K562 (cell line): ENCODE results near the gene OSBPL1A. TPM values are rescaled to one million over a fixed set of nuclear protein-coding genes. Genes with fewer than 3 reads are reported as not detected.
A peak's percentile ranks its signal among the peaks of the same experiment; 100 is the strongest.

ENCODE experiments used
- BMI1 ChIP-seq: fragments of 150-350 bp; IDR thresholded peaks from 2 replicates; pipeline ENCODE4 v1.6.1; 2014; ENCODE audit warnings: low read length
- CBFA2T2 ChIP-seq: fragments of 450-650 bp; conservative IDR thresholded peaks from 2 replicates; pipeline ENCODE4 v1.6.1; 2017; ENCODE audit warnings: mild to moderate bottlenecking
- CBX8 ChIP-seq: fragments of 200-600 bp; sonication (generic); IDR thresholded peaks from 2 replicates; pipeline ENCODE4 v1.6.1; 2012; ENCODE audit warnings: borderline replicate concordance, mixed run types, low read depth, mild to moderate bottlenecking, moderate library complexity, mixed read lengths, low read length, control low read depth, inconsistent platforms; ENCODE audit not compliant: poor library complexity, severe bottlenecking; ENCODE audit errors: extremely low read depth
- DPF2 ChIP-seq: fragments of 450-650 bp; IDR thresholded peaks from 2 replicates; pipeline ENCODE4 v1.6.1; 2016
- EP300 ChIP-seq: IDR thresholded peaks from 2 replicates; pipeline ENCODE4 v1.6.1; 2012; ENCODE audit warnings: low read length, improper control_type of control experiment
- GATAD2A ChIP-seq: fragments of 450-650 bp; IDR thresholded peaks from 2 replicates; pipeline ENCODE4 v1.6.1; 2017
- HNRNPL ChIP-seq: fragments of 200-400 bp; formaldehyde crosslinking; IDR thresholded peaks from 2 replicates; pipeline ENCODE4 v1.6.1; 2017; ENCODE audit warnings: low read depth, mild to moderate bottlenecking, low read length
- NEUROD1 ChIP-seq: fragments of 150-350 bp; IDR thresholded peaks from 2 replicates; pipeline ENCODE4 v1.6.1; 2014; ENCODE audit warnings: borderline replicate concordance, low read length, low read depth; ENCODE audit not compliant: partially characterized antibody
- NFYB ChIP-seq: IDR thresholded peaks from 2 replicates; pipeline ENCODE4 v1.6.1; 2011; ENCODE audit warnings: mild to moderate bottlenecking, moderate library complexity; ENCODE audit not compliant: insufficient read length; ENCODE audit errors: extremely low read depth
- NRF1 ChIP-seq, 2 experiments: fragments of 450-650 bp; IDR thresholded peaks in 1 of 2; conservative IDR thresholded peaks in 1 of 2; 2 replicates each; pipeline ENCODE4 v1.6.1; 2014; ENCODE audit warnings: mild to moderate bottlenecking in 2 of 2
- POLR2H ChIP-seq: IDR thresholded peaks from 2 replicates; pipeline ENCODE4 v1.6.1; 2016; ENCODE audit warnings: missing genetic modification characterization, low read depth, mild to moderate bottlenecking, control low read depth, missing compliant biosample characterization, moderate library complexity
- SMARCB1 ChIP-seq: IDR thresholded peaks from 2 replicates; pipeline ENCODE4 v1.6.1; 2011; ENCODE audit warnings: improper control_type of control experiment, low read depth; ENCODE audit not compliant: insufficient read length
- ZBTB1 ChIP-seq: sonication (generic); formaldehyde crosslinking; IDR thresholded peaks from 2 replicates; pipeline ENCODE4 v1.8.1; 2023; ENCODE audit warnings: missing genetic modification reagents, low read depth, mild to moderate bottlenecking, borderline replicate concordance
- ZNF785 ChIP-seq: fragments of 250-450 bp; sonication (Bioruptor Pico); IDR thresholded peaks from 2 replicates; pipeline ENCODE4 v1.4.0; 2020; ENCODE audit warnings: mild to moderate bottlenecking
- polyA plus RNA-seq, 8 experiments: library from polyadenylated mRNA; depleted of rRNA in 4 of 8; stranded (reverse) in 5 of 8; unstranded in 3 of 8; fragments of >200 nt; fragmentation: Nextera tagmentation in 2 of 8; fragmentation: Illumina TruSeq in 1 of 8; extraction: Ambion mirVana in 2 of 8; extraction: Trizol in 1 of 8; gene quantifications; 2 replicates each; pipeline versions ENCODE4 v1.2.1 to v1.2.3, GENCODE V29; 2011 to 2014; ENCODE audit warnings: inconsistent platforms in 1 of 8, missing spikeins in 1 of 8
- total RNA-seq, 7 experiments: library from RNA; depleted of rRNA in 6 of 7; stranded (reverse); fragments of >200 nt in 6 of 7; fragmentation: Illumina TruSeq in 2 of 7; extraction: Trizol in 2 of 7; gene quantifications; 2 replicates each; pipeline versions ENCODE4 v1.2.1 to v1.2.3, GENCODE V29; 2011 to 2021; ENCODE audit warnings: low replicate concordance in 1 of 7
- TF ChIP-seq, protein P1 (sequence below), 2 experiments: fragments of 450-650 bp; formaldehyde crosslinking in 1 of 2; IDR thresholded peaks; 2 replicates each; pipeline versions ENCODE4 v1.4.0 to v1.6.1; 2014 to 2020; ENCODE audit warnings: mild to moderate bottlenecking in 2 of 2, borderline replicate concordance in 1 of 2, low read depth in 1 of 2
- TF ChIP-seq, protein P2 (sequence below): fragments of 250-450 bp; sonication (Bioruptor Pico); IDR thresholded peaks from 2 replicates; pipeline ENCODE4 v1.8.0; 2021; ENCODE audit warnings: borderline replicate concordance, mild to moderate bottlenecking, moderate library complexity; ENCODE audit not compliant: poor library complexity, severe bottlenecking
- TF ChIP-seq, protein P3 (sequence below): sonication (generic); formaldehyde crosslinking; IDR thresholded peaks from 2 replicates; pipeline ENCODE4 v1.8.1; 2022; ENCODE audit warnings: missing genetic modification reagents

The OSBPL1A gene
- total and polyA plus RNA-seq, 9 of the 15 experiments (the other 6 are each of a cell fraction or from before 2014, with no cell fraction given) = 0.40 to 0.49 TPM; not detected in 7

DNA sequence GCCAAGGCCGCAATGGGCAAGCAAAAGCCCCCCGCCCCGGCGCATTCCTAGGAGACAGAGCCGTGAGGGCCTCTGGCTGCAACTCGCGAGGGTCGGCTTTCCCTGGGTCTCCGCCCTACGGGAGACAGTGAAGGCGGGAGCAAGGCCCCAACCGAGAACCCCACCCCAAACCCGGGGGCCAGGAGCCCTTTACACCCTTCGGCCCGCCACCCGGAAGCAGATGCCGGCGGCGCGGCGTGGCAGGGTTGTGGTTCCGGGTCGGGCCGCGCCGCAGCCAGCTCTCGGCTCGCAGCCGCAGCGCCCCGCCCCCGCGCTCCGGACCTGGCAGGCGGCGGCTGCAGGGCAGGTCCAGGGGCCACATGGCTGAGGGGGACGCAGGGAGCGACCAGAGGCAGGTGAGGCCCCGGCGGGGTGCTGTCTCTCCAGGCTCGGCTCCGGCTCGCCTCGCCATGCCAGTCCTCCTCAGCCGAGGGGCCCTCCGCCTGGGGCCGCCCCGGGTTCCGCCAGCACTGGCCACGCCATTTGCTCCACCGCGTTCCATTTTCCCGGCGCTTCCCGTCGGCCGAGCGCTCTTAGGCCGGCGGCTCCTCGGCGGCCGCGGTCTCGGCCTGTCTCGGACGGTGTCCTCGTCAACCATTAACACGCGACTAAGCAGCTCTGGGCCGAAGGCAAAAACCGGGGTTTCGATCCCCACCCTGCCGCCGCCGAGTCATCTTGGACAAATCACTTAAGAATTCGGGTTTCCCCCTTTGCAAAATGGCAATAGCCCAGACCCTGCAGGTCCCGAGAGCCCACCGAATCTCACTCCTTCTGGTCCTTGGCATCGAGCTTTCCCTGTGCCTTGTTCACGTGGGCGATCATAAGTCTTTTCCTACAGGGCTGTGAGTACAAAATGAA lies 29.0 kb upstream of the OSBPL1A start, which contains the start of gene IMPACT (continued):
- TF ChIP-seq, protein P1, sequence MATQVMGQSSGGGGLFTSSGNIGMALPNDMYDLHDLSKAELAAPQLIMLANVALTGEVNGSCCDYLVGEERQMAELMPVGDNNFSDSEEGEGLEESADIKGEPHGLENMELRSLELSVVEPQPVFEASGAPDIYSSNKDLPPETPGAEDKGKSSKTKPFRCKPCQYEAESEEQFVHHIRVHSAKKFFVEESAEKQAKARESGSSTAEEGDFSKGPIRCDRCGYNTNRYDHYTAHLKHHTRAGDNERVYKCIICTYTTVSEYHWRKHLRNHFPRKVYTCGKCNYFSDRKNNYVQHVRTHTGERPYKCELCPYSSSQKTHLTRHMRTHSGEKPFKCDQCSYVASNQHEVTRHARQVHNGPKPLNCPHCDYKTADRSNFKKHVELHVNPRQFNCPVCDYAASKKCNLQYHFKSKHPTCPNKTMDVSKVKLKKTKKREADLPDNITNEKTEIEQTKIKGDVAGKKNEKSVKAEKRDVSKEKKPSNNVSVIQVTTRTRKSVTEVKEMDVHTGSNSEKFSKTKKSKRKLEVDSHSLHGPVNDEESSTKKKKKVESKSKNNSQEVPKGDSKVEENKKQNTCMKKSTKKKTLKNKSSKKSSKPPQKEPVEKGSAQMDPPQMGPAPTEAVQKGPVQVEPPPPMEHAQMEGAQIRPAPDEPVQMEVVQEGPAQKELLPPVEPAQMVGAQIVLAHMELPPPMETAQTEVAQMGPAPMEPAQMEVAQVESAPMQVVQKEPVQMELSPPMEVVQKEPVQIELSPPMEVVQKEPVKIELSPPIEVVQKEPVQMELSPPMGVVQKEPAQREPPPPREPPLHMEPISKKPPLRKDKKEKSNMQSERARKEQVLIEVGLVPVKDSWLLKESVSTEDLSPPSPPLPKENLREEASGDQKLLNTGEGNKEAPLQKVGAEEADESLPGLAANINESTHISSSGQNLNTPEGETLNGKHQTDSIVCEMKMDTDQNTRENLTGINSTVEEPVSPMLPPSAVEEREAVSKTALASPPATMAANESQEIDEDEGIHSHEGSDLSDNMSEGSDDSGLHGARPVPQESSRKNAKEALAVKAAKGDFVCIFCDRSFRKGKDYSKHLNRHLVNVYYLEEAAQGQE (IDR thresholded peaks at IDR 0.05; ENCODE audit: borderline replicate concordance) = peak; percentile 22
- TF ChIP-seq, protein P1 (CRISPR knock-in tag; IDR thresholded peaks at IDR 0.05; ENCODE audit: low read depth) = peak; percentile 82
- TF ChIP-seq CBFA2T2 (no peak), BMI1 (no peak), HNRNPL (0 out of 2 replicates have a peak, but pooled peaks have one; percentile 51), NRF1 (conservative IDR thresholded peaks at IDR 0.05 in 1 of 2, IDR thresholded peaks at IDR 0.05 in 1 of 2) (no peak; a peak in 2 of 4 replicates), ZNF785 (peak; percentile 74; the same call in 1 of the 2 replicates), NEUROD1 (peak; percentile 25), CBX8 (no peak), DPF2 (no peak), NFYB (no peak), SMARCB1 (no peak), ZBTB1 (CRISPR knock-in tag) (peak; percentile 65; the same call in 1 of the 2 replicates), POLR2H (tag) (peak; percentile 60), EP300 (no peak), GATAD2A (no peak)
- TF ChIP-seq, protein P2, sequence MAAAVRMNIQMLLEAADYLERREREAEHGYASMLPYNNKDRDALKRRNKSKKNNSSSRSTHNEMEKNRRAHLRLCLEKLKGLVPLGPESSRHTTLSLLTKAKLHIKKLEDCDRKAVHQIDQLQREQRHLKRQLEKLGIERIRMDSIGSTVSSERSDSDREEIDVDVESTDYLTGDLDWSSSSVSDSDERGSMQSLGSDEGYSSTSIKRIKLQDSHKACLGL (CRISPR knock-in tag) = no peak
- TF ChIP-seq, protein P3, sequence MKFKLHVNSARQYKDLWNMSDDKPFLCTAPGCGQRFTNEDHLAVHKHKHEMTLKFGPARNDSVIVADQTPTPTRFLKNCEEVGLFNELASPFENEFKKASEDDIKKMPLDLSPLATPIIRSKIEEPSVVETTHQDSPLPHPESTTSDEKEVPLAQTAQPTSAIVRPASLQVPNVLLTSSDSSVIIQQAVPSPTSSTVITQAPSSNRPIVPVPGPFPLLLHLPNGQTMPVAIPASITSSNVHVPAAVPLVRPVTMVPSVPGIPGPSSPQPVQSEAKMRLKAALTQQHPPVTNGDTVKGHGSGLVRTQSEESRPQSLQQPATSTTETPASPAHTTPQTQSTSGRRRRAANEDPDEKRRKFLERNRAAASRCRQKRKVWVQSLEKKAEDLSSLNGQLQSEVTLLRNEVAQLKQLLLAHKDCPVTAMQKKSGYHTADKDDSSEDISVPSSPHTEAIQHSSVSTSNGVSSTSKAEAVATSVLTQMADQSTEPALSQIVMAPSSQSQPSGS (CRISPR knock-in tag) = no peak
